Fibroblast of the aortic adventitia (primary cell): ENCODE measurements around the gene CYTH4. TPM values are rescaled to one million over a fixed set of nuclear protein-coding genes. Genes with fewer than 3 reads are reported as not detected.

Experiments used
- DNase-seq: peaks from one replicate; pipeline ENCODE4 v3.0.0-alpha.2; 2010; ENCODE audit warnings: low read depth
- H3K4me3 ChIP-seq: 2 replicates; pipeline ENCODE4 v1.5.1; 2011; ENCODE audit warnings: low read depth, mild to moderate bottlenecking, control low read depth, low read length, moderate library complexity
- total RNA-seq: library from RNA; depleted of rRNA; stranded (reverse); fragments of >200 nt; gene quantifications from 2 replicates; pipeline ENCODE4 v1.2.3, GENCODE V29; 2012; ENCODE audit warnings: low replicate concordance
- TF ChIP-seq, protein P1 (sequence below): IDR thresholded peaks from 2 replicates; pipeline ENCODE4 v1.5.1; 2011; ENCODE audit warnings: mild to moderate bottlenecking, low read length, control low read depth, inconsistent platforms; ENCODE audit not compliant: insufficient read depth

CYTH4 gene
- total RNA-seq, 1 donor: 0.72 TPM

DNA sequence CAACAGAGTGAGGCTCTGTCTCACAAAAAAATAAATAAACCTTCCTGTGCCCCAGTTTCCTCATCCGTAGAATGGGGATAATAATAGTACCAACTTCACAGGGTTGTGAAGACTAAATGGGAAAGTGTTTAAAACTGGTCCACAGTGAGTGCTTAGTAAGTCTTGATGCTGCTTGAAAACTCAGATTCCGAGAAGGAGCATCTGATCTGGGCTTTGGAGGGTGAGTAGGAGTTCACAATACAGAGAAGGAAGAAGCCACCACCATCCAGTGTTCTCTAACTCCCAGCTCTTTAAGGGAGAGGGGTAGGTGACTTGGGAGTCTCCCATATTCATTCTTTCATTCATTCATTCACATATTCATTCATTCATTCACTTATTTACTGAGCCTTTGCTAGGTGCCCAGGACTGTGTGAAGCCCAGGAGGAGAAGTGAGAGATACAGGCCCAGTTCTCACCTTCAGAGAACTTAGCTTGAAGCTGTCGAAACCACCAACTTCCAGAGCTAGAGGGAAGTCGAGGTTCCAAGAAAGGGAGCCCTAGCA is 17.7 kb downstream of the CYTH4 start:
- TF ChIP-seq, protein P1, sequence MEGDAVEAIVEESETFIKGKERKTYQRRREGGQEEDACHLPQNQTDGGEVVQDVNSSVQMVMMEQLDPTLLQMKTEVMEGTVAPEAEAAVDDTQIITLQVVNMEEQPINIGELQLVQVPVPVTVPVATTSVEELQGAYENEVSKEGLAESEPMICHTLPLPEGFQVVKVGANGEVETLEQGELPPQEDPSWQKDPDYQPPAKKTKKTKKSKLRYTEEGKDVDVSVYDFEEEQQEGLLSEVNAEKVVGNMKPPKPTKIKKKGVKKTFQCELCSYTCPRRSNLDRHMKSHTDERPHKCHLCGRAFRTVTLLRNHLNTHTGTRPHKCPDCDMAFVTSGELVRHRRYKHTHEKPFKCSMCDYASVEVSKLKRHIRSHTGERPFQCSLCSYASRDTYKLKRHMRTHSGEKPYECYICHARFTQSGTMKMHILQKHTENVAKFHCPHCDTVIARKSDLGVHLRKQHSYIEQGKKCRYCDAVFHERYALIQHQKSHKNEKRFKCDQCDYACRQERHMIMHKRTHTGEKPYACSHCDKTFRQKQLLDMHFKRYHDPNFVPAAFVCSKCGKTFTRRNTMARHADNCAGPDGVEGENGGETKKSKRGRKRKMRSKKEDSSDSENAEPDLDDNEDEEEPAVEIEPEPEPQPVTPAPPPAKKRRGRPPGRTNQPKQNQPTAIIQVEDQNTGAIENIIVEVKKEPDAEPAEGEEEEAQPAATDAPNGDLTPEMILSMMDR: no peak
- H3K4me3 ChIP-seq: no peak overlapping the region
- no peak for DNase-seq

DNA sequence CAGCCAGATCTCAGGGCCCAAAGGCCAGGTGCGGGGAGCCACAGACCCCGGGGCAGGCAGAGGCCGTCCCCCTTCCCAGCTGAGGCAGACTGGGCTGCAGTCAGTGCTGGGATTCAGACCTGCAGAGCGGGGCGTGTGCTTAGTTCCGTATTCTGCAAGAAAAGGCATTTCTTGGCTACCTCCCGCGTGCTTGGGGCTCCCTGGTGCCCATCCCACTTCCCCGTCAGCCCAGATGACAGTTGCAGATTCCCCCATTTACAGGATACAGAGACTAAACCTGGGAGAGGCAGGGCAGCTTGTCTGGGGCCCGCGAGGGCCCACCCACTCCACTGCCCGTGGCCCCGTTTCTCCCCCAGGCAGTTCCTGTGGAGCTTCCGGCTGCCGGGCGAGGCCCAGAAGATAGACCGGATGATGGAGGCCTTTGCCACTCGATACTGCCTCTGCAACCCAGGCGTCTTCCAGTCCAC is 18.3 kb downstream of the CYTH4 start:
- TF ChIP-seq, protein P1: no peak
- H3K4me3 ChIP-seq: no peak overlapping the region
- DNase-seq: no peak

DNA sequence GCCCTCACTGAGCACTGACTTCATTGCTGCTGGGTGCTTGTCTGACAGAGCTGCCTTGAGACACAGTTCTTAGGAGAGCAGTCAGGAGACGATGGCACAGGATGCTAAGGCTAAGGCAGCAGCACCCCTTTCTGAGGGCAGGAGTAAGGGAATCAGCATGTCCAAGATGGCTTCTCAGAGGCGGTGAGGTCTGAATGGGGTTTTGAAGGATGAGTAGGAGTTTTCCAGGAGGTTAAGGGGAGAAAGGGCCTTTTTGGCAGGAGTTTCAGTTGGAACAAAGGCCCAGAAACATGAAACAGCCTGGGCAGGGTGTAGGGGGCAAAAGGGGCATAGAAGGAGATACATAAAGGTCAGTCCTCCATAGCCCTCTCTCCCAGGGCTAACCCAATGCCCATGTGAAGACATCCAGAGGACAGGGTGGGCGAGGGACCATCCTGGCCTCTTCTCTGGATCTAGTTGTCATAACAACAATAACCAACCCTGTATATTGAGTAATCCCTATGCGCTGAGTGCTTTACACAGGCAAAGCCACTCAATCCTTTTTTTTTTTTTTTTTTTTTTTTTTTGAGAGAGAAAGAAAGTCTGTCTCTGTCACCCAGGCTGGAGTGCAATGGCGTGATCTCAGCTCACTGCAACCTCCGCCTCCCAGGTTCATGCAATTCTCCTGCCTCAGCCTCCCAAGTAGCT is 19.0 kb downstream of the CYTH4 start:
- no peak overlapping the region for H3K4me3 ChIP-seq
- TF ChIP-seq, protein P1: no peak
- DNase-seq: no peak

DNA sequence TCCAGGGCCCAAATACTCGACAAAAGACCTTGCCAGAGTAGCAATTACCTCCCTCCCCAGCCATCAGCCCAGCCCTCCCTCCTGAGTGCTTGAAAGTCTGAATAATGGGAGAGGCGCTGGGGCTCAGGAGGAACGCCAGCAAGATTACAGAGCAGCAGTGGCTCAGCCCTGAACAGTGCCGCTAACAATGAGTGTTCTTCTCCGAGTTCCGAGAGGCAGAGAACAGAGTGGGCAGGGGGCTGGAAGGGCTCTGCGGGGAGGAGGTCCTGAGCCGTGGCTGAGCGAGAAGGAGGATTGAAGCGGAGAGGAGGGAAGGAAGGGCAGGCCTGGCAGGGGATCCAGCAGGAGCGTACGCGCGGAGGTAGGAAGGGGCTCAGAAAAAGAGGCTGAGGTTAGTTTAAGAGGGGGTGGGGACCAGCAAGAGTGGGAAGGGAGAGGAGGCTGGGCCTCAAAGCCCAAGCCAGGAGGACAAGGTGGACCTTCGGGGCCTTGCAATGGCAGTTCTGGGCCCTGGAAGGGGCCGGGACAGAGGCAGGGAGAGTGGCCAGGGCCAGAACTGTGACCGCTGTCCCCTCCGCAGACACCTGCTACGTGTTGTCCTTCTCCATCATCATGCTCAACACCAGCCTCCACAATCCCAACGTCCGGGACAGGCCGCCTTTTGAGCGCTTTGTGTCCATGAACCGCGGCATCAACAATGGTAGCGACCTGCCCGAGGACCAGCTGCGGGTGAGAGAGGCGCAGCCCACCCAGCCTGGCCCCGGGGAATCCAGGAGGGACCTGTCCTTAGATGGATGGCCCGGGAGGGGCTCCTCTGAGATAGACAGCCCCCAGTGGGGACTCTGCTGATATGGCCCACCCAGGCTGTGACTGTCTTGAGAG is 20.6 kb downstream of the CYTH4 start:
- peak; percentile 46 for DNase-seq
- no peak overlapping the region for H3K4me3 ChIP-seq
- TF ChIP-seq, protein P1: no peak

DNA sequence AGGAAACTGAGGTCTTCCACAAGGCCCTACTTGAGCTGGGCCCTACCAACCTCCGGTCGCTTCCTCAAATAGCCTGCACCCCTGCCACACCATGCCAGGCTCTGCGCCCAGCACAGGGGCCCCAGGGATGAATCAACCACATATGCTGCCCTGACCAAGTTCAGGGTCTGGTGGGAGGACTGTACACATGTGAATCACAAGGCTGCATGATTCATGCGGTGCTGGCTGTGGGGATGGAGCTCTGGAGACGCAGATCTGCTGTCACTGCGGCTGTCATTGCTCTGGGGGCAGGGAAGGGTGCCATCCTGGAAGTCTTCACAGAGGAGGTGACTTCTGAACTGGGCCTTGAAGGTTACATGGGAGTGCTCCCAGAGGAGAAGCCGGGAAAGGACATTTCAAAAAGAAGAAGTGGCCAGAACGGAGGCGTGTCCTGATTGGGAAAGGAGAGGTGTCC is 21.5 kb downstream of the CYTH4 start:
- H3K4me3 ChIP-seq: no peak overlapping the region
- TF ChIP-seq, protein P1: no peak
- DNase-seq: peak; percentile 77

DNA sequence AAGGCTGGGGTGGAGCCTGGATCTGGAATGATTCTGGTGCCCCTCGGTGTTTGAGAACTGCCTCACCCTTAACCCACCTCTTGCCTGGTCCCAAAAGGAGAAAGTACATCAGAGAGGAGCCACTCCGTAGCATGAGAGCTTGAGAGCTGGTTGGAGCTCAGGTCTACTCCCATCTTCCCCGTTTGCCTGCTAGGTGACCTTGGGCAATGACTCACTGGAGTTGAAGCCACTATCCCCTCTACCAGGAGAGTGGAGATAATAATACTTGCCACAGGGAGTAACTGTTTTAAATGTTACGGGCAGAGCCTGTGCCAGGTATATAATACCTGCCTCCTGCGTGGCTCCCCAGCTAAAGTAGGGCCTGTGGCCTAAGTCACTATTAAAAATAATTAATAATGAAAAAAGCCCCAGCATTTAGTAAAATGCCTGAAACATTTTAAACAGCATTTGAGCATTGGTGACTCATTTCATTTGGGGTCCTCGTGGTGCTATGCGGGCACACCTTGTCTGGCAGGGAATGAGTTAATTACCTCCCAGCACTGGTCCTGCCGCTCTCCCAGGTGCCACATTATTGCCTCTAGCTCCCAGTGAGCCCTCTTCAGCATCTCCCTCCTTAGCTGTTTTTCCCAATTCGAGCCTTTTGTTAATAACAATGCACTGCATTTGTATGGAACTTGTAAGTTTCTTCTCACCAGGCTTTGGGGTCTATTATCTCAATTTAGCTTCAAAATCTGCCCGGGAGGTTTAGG is 22.5 kb downstream of the CYTH4 start:
- H3K4me3 ChIP-seq: no peak overlapping the region
- TF ChIP-seq, protein P1: no peak
- DNase-seq: no peak
